Spleen (tissue), 11 donors: ENCODE data around the gene ARPC4. TPM values are rescaled to one million over a fixed set of nuclear protein-coding genes. Genes with fewer than 3 reads are reported as not detected.

Experiments
- DNase-seq: peaks from one replicate; pipeline ENCODE4 v3.0.0-alpha.2; 2020
- H3K27ac ChIP-seq, 8 donors: fragments of 200-600 bp; sonication (generic) in 7 of 8; 1 replicate in 4 of 8; 2 replicates in 4 of 8; pipeline versions ENCODE4 v1.5.0 to v1.8.0; 2016 to 2021; ENCODE audit warnings: inconsistent platforms in 4 of 8, mild to moderate bottlenecking in 4 of 8, moderate library complexity in 1 of 8
- H3K27me3 ChIP-seq, 7 donors: fragments of 200-600 bp; sonication (generic) in 6 of 7; replicated peaks in 1 of 7; 1 replicate in 4 of 7; 2 replicates in 3 of 7; pipeline versions ENCODE4 v1.5.0 to v1.8.0; 2016 to 2021; ENCODE audit warnings: inconsistent platforms in 3 of 7, mild to moderate bottlenecking in 1 of 7
- H3K36me3 ChIP-seq, 6 donors: fragments of 200-600 bp; sonication (generic) in 5 of 6; 1 replicate in 4 of 6; 2 replicates in 2 of 6; pipeline versions ENCODE4 v1.5.0 to v1.8.0; 2016 to 2021; ENCODE audit warnings: inconsistent platforms in 2 of 6
- H3K4me1 ChIP-seq, 6 donors: fragments of 200-600 bp; sonication (generic) in 5 of 6; 1 replicate in 3 of 6; 2 replicates in 3 of 6; pipeline versions ENCODE4 v1.5.0 to v1.8.0; 2016 to 2021; ENCODE audit warnings: inconsistent platforms in 3 of 6
- H3K4me3 ChIP-seq, 8 donors: fragments of 200-600 bp; sonication (generic) in 7 of 8; 1 replicate in 4 of 8; 2 replicates in 4 of 8; pipeline versions ENCODE4 v1.5.0 to v1.8.0; 2016 to 2021; ENCODE audit warnings: inconsistent platforms in 4 of 8, mild to moderate bottlenecking in 4 of 8, moderate library complexity in 2 of 8
- H3K9me3 ChIP-seq, 8 donors: fragments of 200-600 bp; sonication (generic) in 7 of 8; 1 replicate in 4 of 8; 2 replicates in 4 of 8; pipeline versions ENCODE4 v1.5.0 to v1.8.0; 2016 to 2021; ENCODE audit warnings: inconsistent platforms in 4 of 8
- CTCF ChIP-seq, 11 experiments: fragments of 200-600 bp in 7 of 11; fragments of 450-650 bp in 4 of 11; sonication (generic) in 4 of 11; IDR thresholded peaks in 8 of 11; conservative IDR thresholded peaks in 3 of 11; 1 replicate in 7 of 11; 2 replicates in 4 of 11; pipeline versions ENCODE4 v1.4.0 to v1.8.0; 2016 to 2021; ENCODE audit warnings: antibody characterized with exemption in 11 of 11, inconsistent platforms in 4 of 11, mild to moderate bottlenecking in 1 of 11
- POLR2A ChIP-seq, 3 donors: fragments of 450-650 bp; IDR thresholded peaks; one replicate each; pipeline ENCODE4 v1.5.1; 2017; ENCODE audit warnings: antibody characterized with exemption in 3 of 3, mild to moderate bottlenecking in 1 of 3
- POLR2AphosphoS5 ChIP-seq, 3 donors: sonication (generic); formaldehyde crosslinking; IDR thresholded peaks; one replicate each; pipeline ENCODE4 v1.5.1; 2017; ENCODE audit warnings: antibody characterized with exemption in 3 of 3
- WGBS, 5 donors: extraction: QIAGEN DNeasy Blood & Tissue Kit in 3 of 5; methylation state at CpG; one replicate each; pipeline versions ENCODE4 v1.1.5 to v1.1.7; 2013 to 2018; 5-methylcytosine and 5-hydroxymethylcytosine counted together
- intact Hi-C: fragments of 100-400 bp; cut with DNase I; formaldehyde crosslinking; loops from one replicate; pipeline ENCODE4 v1.15.0; 2023; ENCODE audit warnings: low total_unique reads
- polyA plus RNA-seq, 3 donors: library from polyadenylated mRNA; stranded (reverse); fragments of 200-250 nt; gene quantifications; one replicate each; pipeline ENCODE4 v1.2.1, GENCODE V29; 2013
- total RNA-seq, 7 donors: library from RNA; depleted of rRNA in 3 of 7; stranded (reverse); fragments of >200 nt in 3 of 7; fragmentation: NEBNext Ultra II Directional in 4 of 7; extraction: Animal tissue kit (Norgen Biotek cat#: 25700) in 4 of 7; gene quantifications; one replicate each; pipeline versions ENCODE4 v1.1.0 to v1.2.1, GENCODE V29; 2016 to 2021
- donor health status: healthy with polysubstance abuse.
- donor health status: DM: no; HTN: no; CAD: no; lungs with moderate emphysema.
- donor health status: DM: no; HTN: no; CAD: no.
- donor health status: Bipolar disorder and iron deficiency.
- donor health status: healthy.
- donor health status: DM: no; HTN: no; CAD: no.
- donor health status: DM: yes; HTN: yes; CAD: no.

The ARPC4 gene
- total and polyA plus RNA-seq, 10 donors: 98.9 to 238 (median 185) TPM

DNA sequence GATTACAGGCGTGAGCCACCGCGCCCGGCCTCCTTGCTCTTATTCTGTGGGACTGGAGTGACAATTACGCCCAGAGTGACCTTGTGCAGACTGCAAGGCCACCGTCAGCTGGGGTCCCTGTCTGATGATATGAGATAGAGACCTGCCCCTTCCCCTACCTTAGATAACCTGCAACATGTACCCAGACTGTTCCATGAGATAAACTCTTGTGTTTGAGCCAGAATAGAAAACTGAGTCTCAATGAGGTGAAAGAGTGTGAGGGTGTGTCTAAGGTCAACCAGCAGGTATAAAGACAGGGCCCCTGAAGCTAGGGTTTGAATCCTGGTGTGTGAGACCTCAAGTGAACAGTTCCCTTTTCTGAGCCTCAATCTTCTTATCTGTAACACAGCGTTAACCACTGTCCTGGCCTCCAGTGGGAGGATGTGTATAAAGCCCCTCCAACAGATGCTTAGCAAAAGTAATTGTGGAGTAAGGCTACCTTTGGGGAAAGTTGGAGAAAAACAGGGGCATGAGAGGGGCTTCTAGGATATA, 6.6 kb upstream of the ARPC4 start:
- Histone ChIP-seq H3K4me3 (no peak overlapping the region), H3K36me3 (peaks cover 0 to 99% (median 79%) of the 10 kb centered on the region in 6 donors), H3K27ac (no peak overlapping the region), H3K27me3 (no peaks in the 10 kb centered on the region), H3K9me3 (no peaks in the 10 kb centered on the region), H3K4me1 (peaks cover 15 to 43% (median 29%) of the 10 kb centered on the region in 6 donors)
- intact Hi-C loops: no loop called here
- TF ChIP-seq CTCF (IDR thresholded peaks at IDR 0.05 in 8 of 11, conservative IDR thresholded peaks at IDR 0.05 in 3 of 11) (no peak), POLR2AphosphoS5 (IDR thresholded peaks at IDR 0.05) (no peak), POLR2A (IDR thresholded peaks at IDR 0.05) (no peak)
- DNase-seq: no peak
- WGBS, 5 donors: 88 to 99% (median 94%) methylated on average over 7 of the region's 7 CpGs

DNA sequence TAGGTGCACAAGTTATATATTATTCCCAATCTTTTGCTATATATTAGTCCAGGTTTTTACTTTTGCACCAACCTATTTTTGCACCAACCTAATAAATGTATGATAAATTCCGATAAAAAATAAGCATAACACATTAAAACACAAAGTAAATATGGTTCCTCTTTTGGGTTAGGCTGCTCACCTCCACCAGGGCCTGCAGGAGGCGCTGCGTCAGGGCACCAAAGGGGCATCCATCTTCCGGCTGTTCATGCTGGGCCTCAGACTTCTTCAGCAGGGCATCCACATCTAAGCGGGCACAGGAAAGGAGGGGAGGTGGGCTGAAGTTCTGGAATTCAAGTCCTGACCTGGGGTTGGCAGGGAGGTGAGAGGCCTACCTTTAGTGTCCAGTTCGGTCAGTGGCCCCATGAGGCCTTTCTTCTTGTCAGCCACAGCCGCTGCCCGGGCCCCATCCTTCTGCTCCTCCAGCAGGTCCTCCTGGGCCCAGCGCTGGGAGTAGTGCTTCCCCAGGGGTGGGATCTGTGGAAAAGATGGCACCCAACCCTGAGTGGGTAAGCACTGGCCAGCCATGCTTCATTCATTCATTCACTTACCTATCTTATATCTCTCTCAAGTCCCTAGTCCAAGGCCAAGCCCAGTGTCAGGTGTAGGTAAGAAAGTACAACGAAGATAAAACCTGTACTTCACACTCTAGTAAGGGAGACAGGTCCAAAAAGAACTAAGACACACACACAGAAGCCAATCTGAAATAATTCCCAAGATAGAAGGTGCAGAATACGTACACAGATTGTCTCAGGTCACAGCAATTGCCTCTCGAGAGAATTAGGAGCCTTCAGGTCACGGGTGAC, 5.8 kb upstream of the ARPC4 start:
- Histone ChIP-seq H3K9me3 (no peaks in the 10 kb centered on the region), H3K4me1 (peaks cover 12 to 43% (median 29%) of the 10 kb centered on the region in 6 donors), H3K36me3 (peaks cover 0 to 91% (median 77%) of the 10 kb centered on the region in 6 donors), H3K4me3 (no peak overlapping the region), H3K27ac (peak overlapping the region in 1 of 8 donors; percentile 1), H3K27me3 (no peaks in the 10 kb centered on the region)
- intact Hi-C loops: no loop called here
- TF ChIP-seq POLR2A (IDR thresholded peaks at IDR 0.05) (no peak), POLR2AphosphoS5 (IDR thresholded peaks at IDR 0.05) (peak in 2 of 3 donors; percentile 5 to 12), CTCF (IDR thresholded peaks at IDR 0.05 in 8 of 11, conservative IDR thresholded peaks at IDR 0.05 in 3 of 11) (peak in 2 of 11 experiments; percentile 30 to 46)
- no peak for DNase-seq
- WGBS, 5 donors: 87 to 93% (median 90%) methylated on average over 13 of the region's 13 CpGs

DNA sequence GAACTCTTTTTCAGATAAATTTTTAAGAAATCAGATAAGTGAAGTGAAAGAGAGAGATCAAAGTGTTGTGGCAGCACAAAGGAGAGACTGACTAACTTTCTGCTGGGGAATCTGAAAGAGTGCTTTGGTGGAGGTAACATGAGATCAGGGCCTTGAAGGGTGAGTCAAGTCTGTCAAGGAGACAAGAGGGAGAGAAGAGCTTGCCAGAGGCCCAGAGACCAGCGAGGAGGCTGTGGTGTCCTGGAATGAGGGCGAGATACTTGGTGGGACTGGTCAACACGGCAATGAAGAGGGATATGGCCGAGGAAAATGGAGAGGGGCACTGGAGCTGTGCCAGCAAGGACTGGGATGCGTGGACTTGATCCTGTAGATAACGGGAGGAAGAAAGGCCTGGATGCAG, 5.2 kb upstream of the ARPC4 start:
- Histone ChIP-seq H3K36me3 (peaks cover 0 to 85% (median 71%) of the 10 kb centered on the region in 6 donors), H3K9me3 (no peaks in the 10 kb centered on the region), H3K27me3 (no peaks in the 10 kb centered on the region), H3K4me1 (peaks cover 7 to 39% (median 24%) of the 10 kb centered on the region in 6 donors), H3K27ac (peak overlapping the region in 1 of 8 donors; percentile 1), H3K4me3 (no peak overlapping the region)
- intact Hi-C loops: no loop called here
- no peak for TF ChIP-seq CTCF (IDR thresholded peaks at IDR 0.05 in 8 of 11, conservative IDR thresholded peaks at IDR 0.05 in 3 of 11)
- TF ChIP-seq POLR2A (IDR thresholded peaks at IDR 0.05): no peak
- TF ChIP-seq POLR2AphosphoS5 (IDR thresholded peaks at IDR 0.05): no peak
- no peak for DNase-seq
- WGBS, 5 donors: 81 to 91% (median 87%) methylated on average over 6 of the region's 6 CpGs

DNA sequence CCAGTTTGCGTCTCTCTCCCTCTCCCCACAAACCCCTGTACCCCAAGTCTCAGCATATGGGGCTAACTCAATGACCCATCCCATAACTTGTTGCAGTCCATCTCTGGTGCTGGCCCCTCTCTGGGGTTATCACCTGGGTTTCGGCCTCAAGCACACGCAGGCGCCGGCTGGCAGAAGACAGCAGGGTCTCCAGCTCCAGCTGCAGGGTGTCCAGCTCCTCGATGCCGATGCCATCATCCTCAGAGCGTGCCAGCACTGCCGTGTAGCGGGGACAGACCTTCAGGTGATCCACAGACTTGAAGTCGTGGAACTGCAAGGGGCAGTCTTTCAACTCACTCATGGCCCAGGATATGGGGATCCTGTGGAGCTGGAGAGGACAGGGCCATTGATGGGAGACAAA, 1.8 kb upstream of the ARPC4 start:
- peaks cover 0 to 72% (median 44%) of the 10 kb centered on the region in 6 donors for H3K36me3 ChIP-seq
- H3K27me3 ChIP-seq: no peaks in the 10 kb centered on the region
- no peaks in the 10 kb centered on the region for H3K9me3 ChIP-seq
- DNase-seq: no peak
- 92 to 96% (median 94%) methylated on average over 5 to 11 of the region's 11 CpGs for WGBS, 5 donors
- H3K4me3 ChIP-seq: peak overlapping the region in 3 of 8 donors; percentile 68 to 95 (median 86)
- TF ChIP-seq POLR2AphosphoS5 (IDR thresholded peaks at IDR 0.05): no peak
- no peak for TF ChIP-seq POLR2A (IDR thresholded peaks at IDR 0.05)
- TF ChIP-seq CTCF (IDR thresholded peaks at IDR 0.05 in 8 of 11, conservative IDR thresholded peaks at IDR 0.05 in 3 of 11): no peak
- peak overlapping the region in 7 of 8 donors; percentile 96 to 99 (median 98) for H3K27ac ChIP-seq
- peaks cover 30 to 62% (median 49%) of the 10 kb centered on the region in 6 donors for H3K4me1 ChIP-seq
- intact Hi-C loops: no loop called here
